SK-N-SH (cell line): ENCODE results near the gene ZNF620. TPM values are rescaled to one million over a fixed set of nuclear protein-coding genes. Genes with fewer than 3 reads are reported as not detected.

Experiments
- CTCF ChIA-PET: fragments of 300-600, 350-600 bp; formaldehyde crosslinking; extraction: SDS; loops from one replicate; lab custom pipeline; 2021; lab: Yijun Ruan, JAX
- POLR2A ChIA-PET: fragments of 350-600 bp; sonication (Branson Sonifier 250); formaldehyde crosslinking; extraction: SDS; loops from one replicate; lab custom pipeline; 2020; ENCODE audit warnings: antibody characterized with exemption, inconsistent platforms; lab: Yijun Ruan, JAX
- DNase-seq: peaks from one replicate; pipeline ENCODE4 v3.0.0; 2012
- H2AFZ ChIP-seq: fragments of 200-600 bp; sonication (generic); 2 replicates; pipeline ENCODE4 v1.8.1; 2016; ENCODE audit warnings: antibody characterized with exemption, mild to moderate bottlenecking, low read depth
- H3F3A ChIP-seq: fragments of 200-600 bp; sonication (generic); replicated peaks from 2 replicates; pipeline ENCODE3; 2016; ENCODE audit warnings: antibody characterized with exemption, mild to moderate bottlenecking; ENCODE audit not compliant: insufficient read depth
- H3K27ac ChIP-seq, 2 experiments: fragments of 200-500 bp in 1 of 2; fragments of 200-600 bp in 1 of 2; sonication (Bioruptor generic) in 1 of 2; sonication (generic), shearing (Covaris generic) in 1 of 2; 2 replicates each; pipeline versions ENCODE4 v1.5.1 to v1.6.1; 2014 to 2016; ENCODE audit warnings: low read depth in 2 of 2, inconsistent platforms in 1 of 2, low read length in 1 of 2, mild to moderate bottlenecking in 1 of 2, mixed read lengths in 1 of 2
- H3K27me3 ChIP-seq: fragments of 200-600 bp; sonication (generic), shearing (Covaris generic); 2 replicates; pipeline ENCODE4 v1.6.1; 2016; ENCODE audit warnings: mixed run types; ENCODE audit not compliant: insufficient read depth
- H3K36me3 ChIP-seq, 2 experiments: fragments of 200-500 bp in 1 of 2; fragments of 200-600 bp in 1 of 2; sonication (Bioruptor generic) in 1 of 2; sonication (generic) in 1 of 2; replicated peaks in 1 of 2; 2 replicates each; pipeline versions ENCODE3 to v1.5.1; 2014 to 2016; ENCODE audit warnings: low read length in 1 of 2, mild to moderate bottlenecking in 1 of 2; ENCODE audit not compliant: insufficient read depth in 2 of 2, control insufficient read depth in 1 of 2
- H3K4me1 ChIP-seq, 2 experiments: fragments of 200-500 bp in 1 of 2; fragments of 200-600 bp in 1 of 2; sonication (Bioruptor generic) in 1 of 2; sonication (generic), shearing (Covaris generic) in 1 of 2; 2 replicates each; pipeline versions ENCODE4 v1.5.1 to v1.6.1; 2014 to 2016; ENCODE audit warnings: low read depth in 1 of 2, low read length in 1 of 2, mixed run types in 1 of 2; ENCODE audit not compliant: insufficient read depth in 2 of 2, control insufficient read depth in 1 of 2
- H3K4me2 ChIP-seq: fragments of 200-600 bp; sonication (generic), shearing (Covaris generic); 2 replicates; pipeline ENCODE4 v1.6.1; 2017; ENCODE audit warnings: mixed run types
- H3K4me3 ChIP-seq, 2 experiments: fragments of 200-500 bp in 1 of 2; fragments of 200-600 bp in 1 of 2; sonication (Bioruptor generic) in 1 of 2; sonication (generic), shearing (Covaris generic) in 1 of 2; 2 replicates each; pipeline versions ENCODE4 v1.5.1 to v1.8.1; 2014 to 2016; ENCODE audit warnings: low read depth in 2 of 2, inconsistent platforms in 1 of 2, low read length in 1 of 2, mild to moderate bottlenecking in 1 of 2, mixed read lengths in 1 of 2, moderate library complexity in 1 of 2
- H3K79me2 ChIP-seq: fragments of 200-600 bp; sonication (generic); 2 replicates; pipeline ENCODE4 v1.8.1; 2017; ENCODE audit warnings: mild to moderate bottlenecking; ENCODE audit not compliant: insufficient read depth
- H3K9ac ChIP-seq: fragments of 200-600 bp; sonication (generic); 2 replicates; pipeline ENCODE4 v1.6.1; 2017; ENCODE audit warnings: mixed run types
- H3K9me2 ChIP-seq: fragments of 200-600 bp; sonication (generic); 2 replicates; pipeline ENCODE4 v1.6.1; 2017; ENCODE audit warnings: mixed run types
- H3K9me3 ChIP-seq: fragments of 200-600 bp; sonication (generic); 2 replicates; pipeline ENCODE4 v1.6.1; 2017; ENCODE audit warnings: mixed run types, mild to moderate bottlenecking, moderate library complexity
- H4K20me1 ChIP-seq: fragments of 200-600 bp; sonication (generic); 2 replicates; pipeline ENCODE4 v1.6.1; 2017; ENCODE audit warnings: mild to moderate bottlenecking, mixed run types; ENCODE audit not compliant: insufficient read depth
- ELF1 ChIP-seq: IDR thresholded peaks from 2 replicates; pipeline ENCODE4 v1.4.0; 2012
- EZH2phosphoT487 ChIP-seq: fragments of 200-600 bp; sonication (generic); IDR thresholded peaks from 2 replicates; pipeline ENCODE4 v1.6.1; 2017; ENCODE audit warnings: low read depth, mixed run types, mild to moderate bottlenecking, antibody characterized with exemption, moderate library complexity, borderline replicate concordance
- FOXJ3 ChIP-seq: sonication (generic); formaldehyde crosslinking; IDR thresholded peaks from 2 replicates; pipeline ENCODE4 v1.5.1; 2020; ENCODE audit warnings: mild to moderate bottlenecking, missing genetic modification reagents
- FOXM1 ChIP-seq: IDR thresholded peaks from 2 replicates; pipeline ENCODE4 v1.4.0; 2012; ENCODE audit warnings: low read depth, mild to moderate bottlenecking
- GABPA ChIP-seq: IDR thresholded peaks from 2 replicates; pipeline ENCODE4 v1.4.0; 2012; ENCODE audit warnings: low read depth, mild to moderate bottlenecking
- JUND ChIP-seq: IDR thresholded peaks from 2 replicates; pipeline ENCODE4 v1.4.0; 2012
- MAX ChIP-seq: IDR thresholded peaks from 2 replicates; pipeline ENCODE4 v1.4.0; 2012; ENCODE audit warnings: low read depth
- MEF2A ChIP-seq: IDR thresholded peaks from 2 replicates; pipeline ENCODE4 v1.4.0; 2012; ENCODE audit warnings: low read depth, borderline replicate concordance
- MXI1 ChIP-seq: IDR thresholded peaks from 2 replicates; pipeline ENCODE4 v1.6.1; 2012; ENCODE audit warnings: mild to moderate bottlenecking, low read depth, low read length, improper control_type of control experiment
- NFIC ChIP-seq: IDR thresholded peaks from 2 replicates; pipeline ENCODE4 v1.4.0; 2012; ENCODE audit warnings: borderline replicate concordance
- PBX3 ChIP-seq: IDR thresholded peaks from 2 replicates; pipeline ENCODE4; 2012
- POLR2AphosphoS5 ChIP-seq: IDR thresholded peaks from 2 replicates; pipeline ENCODE4 v1.6.1; 2012; ENCODE audit warnings: low read depth, low read length
- RCOR1 ChIP-seq: fragments of 150-350 bp; IDR thresholded peaks from 2 replicates; pipeline ENCODE4 v1.6.1; 2017; ENCODE audit warnings: antibody characterized with exemption, low read length
- REST ChIP-seq: IDR thresholded peaks from 2 replicates; pipeline ENCODE4 v1.6.1; 2012; ENCODE audit warnings: mild to moderate bottlenecking, low read depth, low read length, moderate library complexity
- RFX5 ChIP-seq: IDR thresholded peaks from 2 replicates; pipeline ENCODE4 v1.6.1; 2012; ENCODE audit warnings: mild to moderate bottlenecking, improper control_type of control experiment, low read length
- RXRA ChIP-seq: IDR thresholded peaks from 2 replicates; pipeline ENCODE4 v1.4.0; 2012; ENCODE audit warnings: low read depth, mild to moderate bottlenecking, borderline replicate concordance
- SIN3A ChIP-seq: IDR thresholded peaks from 2 replicates; pipeline ENCODE4 v1.6.1; 2012; ENCODE audit warnings: low read depth, mild to moderate bottlenecking, low read length, moderate library complexity, borderline replicate concordance
- TAF1 ChIP-seq: IDR thresholded peaks from 2 replicates; pipeline ENCODE4 v1.6.1; 2012; ENCODE audit warnings: low read depth, mild to moderate bottlenecking, low read length, moderate library complexity, borderline replicate concordance
- TCF12 ChIP-seq: IDR thresholded peaks from 2 replicates; pipeline ENCODE4 v1.4.0; 2012
- YY1 ChIP-seq: IDR thresholded peaks from 2 replicates; pipeline ENCODE4 v1.4.0; 2012; ENCODE audit warnings: low read depth, mild to moderate bottlenecking
- ZBTB33 ChIP-seq: IDR thresholded peaks from 2 replicates; pipeline ENCODE4 v1.4.0; 2012; ENCODE audit warnings: low read depth, borderline replicate concordance
- WGBS: methylation state at CpG from one replicate; pipeline ENCODE4 v1.1.6; 2017; ENCODE audit warnings: low lambda C conversion rate; 5-methylcytosine and 5-hydroxymethylcytosine counted together
- polyA plus RNA-seq, 3 experiments: library from polyadenylated mRNA; depleted of rRNA; stranded (reverse); fragments of >200 nt; gene quantifications; 2 replicates each; pipeline ENCODE4 v1.2.3, GENCODE V29; 2012

ZNF620 gene
- polyA plus RNA-seq, 1 of the 3 experiments (the other 2 are of a cell fraction): 2.0 TPM

GRCh38 chr3:40499952-40500351, 5.9 kb upstream of the ZNF620 start:
- H3F3A ChIP-seq: peaks cover 2% of the 10 kb centered on the region
- H3K79me2 ChIP-seq: no peaks in the 10 kb centered on the region
- H3K4me1 ChIP-seq: peaks cover 0 to 2% of the 10 kb centered on the region in 2 experiments; a peak in 3 of 4 replicates
- TF ChIP-seq MEF2A (no peak), RCOR1 (no peak), SIN3A (no peak), MAX (no peak), RXRA (no peak), ELF1 (no peak), EZH2phosphoT487 (no peak), FOXM1 (no peak), TCF12 (no peak), TAF1 (no peak), REST (no peak), NFIC (no peak), PBX3 (no peak), GABPA (no peak), JUND (no peak)
- H3K9me2 ChIP-seq: no peaks in the 10 kb centered on the region
- no peak for DNase-seq
- H3K4me3 ChIP-seq: no peak overlapping the region
- no peak overlapping the region for H3K27ac ChIP-seq
- H3K9ac ChIP-seq: no peak overlapping the region
- no peaks in the 10 kb centered on the region for H3K27me3 ChIP-seq
- H3K9me3 ChIP-seq: no peaks in the 10 kb centered on the region
- no peaks in the 10 kb centered on the region for H3K36me3 ChIP-seq
- no peak overlapping the region for H2AFZ ChIP-seq
- CTCF ChIA-PET: interaction anchor here (1.3 kb wide), 1 partner anchor 20 kb away, joined by 3 read pairs; no protein-coding TSS in a partner anchor
- H3K4me2 ChIP-seq: no peak overlapping the region
- H4K20me1 ChIP-seq: no peaks in the 10 kb centered on the region
- POLR2A ChIA-PET: no interaction called here
- WGBS: 55% methylated on average over 1 of the region's 1 CpG

GRCh38 chr3:40502034-40502433, 3.8 kb upstream of the ZNF620 start:
- Histone ChIP-seq H4K20me1 (no peaks in the 10 kb centered on the region), H3K36me3 (no peaks in the 10 kb centered on the region), H2AFZ (no peak overlapping the region), H3K9ac (no peak overlapping the region), H3F3A (peaks cover 5% of the 10 kb centered on the region), H3K9me3 (no peaks in the 10 kb centered on the region), H3K4me2 (no peak overlapping the region), H3K9me2 (no peaks in the 10 kb centered on the region), H3K4me3 (no peak overlapping the region), H3K4me1 (peaks cover 2 to 8% of the 10 kb centered on the region in 2 experiments), H3K27me3 (no peaks in the 10 kb centered on the region), H3K27ac (no peak overlapping the region), H3K79me2 (no peaks in the 10 kb centered on the region)
- ChIA-PET CTCF (interaction anchor here (0.9 kb wide), 1 partner anchor 1373 kb away, joined by 3 read pairs; no protein-coding TSS in a partner anchor), POLR2A (no interaction called here)
- no peak for DNase-seq
- WGBS: 75% methylated on average over 2 of the region's 2 CpGs
- TF ChIP-seq EZH2phosphoT487 (no peak), RFX5 (no peak), MAX (no peak), ZBTB33 (no peak), PBX3 (no peak), FOXJ3 (CRISPR knock-in tag) (no peak), RCOR1 (no peak), MXI1 (no peak), POLR2AphosphoS5 (no peak), YY1 (no peak)
